ENCODE data around the gene RTN4RL1. TPM values are rescaled to one million over a fixed set of nuclear protein-coding genes. Genes with fewer than 3 reads are reported as not detected.

The RTN4RL1 gene
- total RNA-seq, 1 donor from 2014 or later, result not detected

GRCh38 chr17:2035541-2036488 is 10.7 kb upstream of the RTN4RL1 start:
- no peaks in the 10 kb centered on the region for H3K27me3 Mint-ChIP-seq
- ATAC-seq (ENCODE audit: low read depth) (no peak), DNase-seq (no peak)
- peaks cover 49% of the 10 kb centered on the region for H3K36me3 Mint-ChIP-seq (ENCODE audit: low read depth)
- no peaks in the 10 kb centered on the region for H3K9me3 Mint-ChIP-seq
- H3K4me1 Mint-ChIP-seq, result peaks cover 22% of the 10 kb centered on the region
- H3K27ac Mint-ChIP-seq, result no peak overlapping the region
- ChIA-PET POLR2A (no interaction called here), CTCF (no interaction called here)
- TF ChIP-seq CTCF (IDR thresholded peaks at IDR 0.05), result no peak
- intact Hi-C loops (cut with micrococcal nuclease), result loop anchor here (10.0 kb wide), 1 partner anchor 391 kb away; the partner anchor contains the start of genes RILP and SCARF1
- H3K4me3 Mint-ChIP-seq, result no peak overlapping the region

DNA sequence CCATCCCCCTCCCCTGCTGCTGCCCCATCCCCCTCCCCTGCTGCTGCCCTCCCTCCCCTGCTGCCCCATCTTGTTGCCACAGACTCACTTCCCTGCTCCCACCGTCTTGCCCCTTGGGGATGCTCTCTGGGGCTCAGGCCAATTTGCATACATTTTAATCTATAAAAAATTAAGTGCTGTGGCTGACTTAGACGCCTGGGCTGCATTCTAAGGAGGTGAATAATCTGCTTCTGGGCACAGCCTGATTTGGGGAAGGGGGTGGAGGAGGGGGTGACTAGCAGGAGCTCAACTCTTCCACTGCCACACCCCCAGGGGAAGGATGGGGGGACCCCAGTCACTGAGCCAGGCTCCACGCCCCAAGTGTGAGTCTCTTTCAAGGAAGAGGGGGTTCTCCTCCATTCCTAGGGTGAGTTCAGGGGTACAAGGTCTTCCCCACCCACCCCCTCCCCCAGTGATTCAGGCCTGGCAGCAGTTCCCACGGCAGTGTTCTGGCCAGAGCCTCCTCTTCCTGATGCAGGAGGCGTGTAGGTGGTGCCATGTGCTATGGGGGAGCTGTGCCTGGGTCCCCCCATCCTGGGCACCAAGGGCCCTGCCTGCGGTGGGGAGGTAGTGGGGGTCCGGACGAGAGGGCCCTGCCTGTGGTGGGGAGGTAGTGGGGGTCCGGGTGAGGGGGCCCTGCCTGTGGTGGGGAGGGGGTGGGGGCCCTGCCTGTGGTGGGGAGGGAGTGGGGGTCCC is 9.8 kb upstream of the RTN4RL1 start:
- Mint-ChIP-seq H3K4me3 (no peak overlapping the region), H3K27ac (no peak overlapping the region), H3K9me3 (no peaks in the 10 kb centered on the region), H3K4me1 (peaks cover 26% of the 10 kb centered on the region), H3K27me3 (no peaks in the 10 kb centered on the region), H3K36me3 (ENCODE audit: low read depth) (peaks cover 54% of the 10 kb centered on the region)
- ChIA-PET POLR2A (no interaction called here), CTCF (interaction anchor here (0.6 kb wide), 1 partner anchor 461 kb away, joined by 3 read pairs; no protein-coding TSS in a partner anchor)
- intact Hi-C loops (cut with micrococcal nuclease), result loop anchor here (10.0 kb wide), 1 partner anchor 390 kb away; the partner anchor contains the start of genes RILP and SCARF1
- no peak for DNase-seq
- no peak for TF ChIP-seq CTCF (IDR thresholded peaks at IDR 0.05)
- ATAC-seq (ENCODE audit: low read depth), result no peak

DNA sequence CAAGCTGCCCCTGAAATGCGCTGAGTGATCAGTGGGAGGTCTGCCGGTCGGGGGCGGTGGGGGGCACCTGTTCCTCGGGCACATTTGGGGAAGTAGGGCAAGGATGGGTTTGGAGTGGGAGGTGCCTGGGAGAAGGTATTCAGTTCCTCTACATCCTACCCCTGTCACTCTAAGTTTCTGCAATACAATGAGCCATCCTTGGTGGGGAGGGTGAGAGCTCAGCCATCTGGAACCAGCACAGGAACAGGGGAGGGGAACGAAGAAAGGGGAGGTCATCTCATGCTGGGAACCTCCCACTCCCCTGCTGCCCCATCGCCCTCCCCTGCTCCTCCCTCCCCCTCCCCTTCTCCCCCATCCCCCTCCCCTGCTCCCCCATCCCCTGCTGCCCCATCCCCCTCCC is 9.0 kb upstream of the RTN4RL1 start:
- no peak for DNase-seq
- Mint-ChIP-seq H3K4me3 (no peak overlapping the region), H3K9me3 (no peaks in the 10 kb centered on the region), H3K36me3 (ENCODE audit: low read depth) (peaks cover 52% of the 10 kb centered on the region), H3K27ac (no peak overlapping the region), H3K27me3 (no peaks in the 10 kb centered on the region), H3K4me1 (peaks cover 32% of the 10 kb centered on the region)
- no peak for TF ChIP-seq CTCF (IDR thresholded peaks at IDR 0.05)
- no peak for ATAC-seq (ENCODE audit: low read depth)
- ChIA-PET CTCF (interaction anchor here (0.6 kb wide), 1 partner anchor 460 kb away, joined by 3 read pairs; no protein-coding TSS in a partner anchor), POLR2A (interaction anchor here (0.6 kb wide), 1 partner anchor 14 kb away, joined by 3 read pairs; no protein-coding TSS in a partner anchor)
- intact Hi-C loops (cut with micrococcal nuclease), result loop anchor here (10.0 kb wide), 1 partner anchor 389 kb away; the partner anchor contains the start of genes RILP and SCARF1

DNA sequence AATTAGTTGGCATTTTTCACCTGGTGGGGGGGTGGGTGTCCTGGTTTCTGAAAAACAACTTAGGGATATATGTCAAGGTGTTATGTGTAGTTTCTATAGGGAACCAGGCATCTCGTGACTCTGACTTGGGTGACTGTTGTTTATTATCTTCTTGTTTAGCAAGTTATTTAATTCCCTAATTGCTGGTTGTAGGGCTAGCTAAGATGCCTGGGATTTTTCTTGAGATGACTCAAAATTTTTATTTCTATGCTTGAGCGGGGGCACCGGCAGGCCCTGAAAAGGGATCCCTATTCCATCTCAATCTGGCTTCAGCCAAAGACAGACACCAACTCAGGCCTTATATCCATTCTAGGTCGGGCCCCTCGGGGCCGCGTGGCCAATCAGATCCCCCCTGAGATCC is 8.0 kb upstream of the RTN4RL1 start:
- intact Hi-C loops (cut with micrococcal nuclease), result loop anchor here (10.0 kb wide), 1 partner anchor 388 kb away; the partner anchor contains the start of genes RILP and SCARF1
- ChIA-PET POLR2A (interaction anchor here (1.0 kb wide), 1 partner anchor 8 kb away, joined by 3 read pairs; the partner anchor contains the start of gene OVCA2), CTCF (no interaction called here)
- DNase-seq (no peak), ATAC-seq (ENCODE audit: low read depth) (no peak)
- H3K27ac Mint-ChIP-seq, result no peak overlapping the region
- H3K4me3 Mint-ChIP-seq, result no peak overlapping the region
- H3K27me3 Mint-ChIP-seq, result peaks cover 7% of the 10 kb centered on the region
- TF ChIP-seq CTCF (IDR thresholded peaks at IDR 0.05), result no peak
- peaks cover 46% of the 10 kb centered on the region for H3K36me3 Mint-ChIP-seq (ENCODE audit: low read depth)
- peaks cover 32% of the 10 kb centered on the region for H3K4me1 Mint-ChIP-seq
- no peaks in the 10 kb centered on the region for H3K9me3 Mint-ChIP-seq

Data from activated B cell treated with CpG ODN at 0.5 μM for 24 hours (primary cell).